GM12874 (cell line): ENCODE results near the gene FAM184A.

ENCODE experiments used
- CTCF ChIP-seq: IDR thresholded peaks from 2 replicates; pipeline ENCODE4 v1.5.1; 2011; ENCODE audit warnings: low read depth, mild to moderate bottlenecking, control low read depth, low read length, moderate library complexity; ENCODE audit not compliant: insufficient read depth

FAM184A gene

GRCh38 chr6:118945217-118945616 is 133.2 kb downstream of the FAM184A start:
- TF ChIP-seq CTCF: no peak

- TF ChIP-seq CTCF: no peak
These were observed 137.7 kb downstream of the FAM184A start for GRCh38 chr6:118940770-118941169.

- no peak for TF ChIP-seq CTCF
These were observed 138.8 kb downstream of the FAM184A start for GRCh38 chr6:118939683-118940082.

- TF ChIP-seq CTCF: no peak
These were observed 142.3 kb downstream of the FAM184A start for GRCh38 chr6:118935978-118936703.

GRCh38 chr6:118935331-118935668 is 143.2 kb downstream of the FAM184A start:
- TF ChIP-seq CTCF: no peak

GRCh38 chr6:118934461-118935330 is 143.8 kb downstream of the FAM184A start, which contains the start of gene MCM9:
Gene MCM9, minus strand, starts transcription at chr6:118935159. Its CDS starts 3,436 bp downstream, at chr6:118931723.
- no peak for TF ChIP-seq CTCF

GRCh38 chr6:118933855-118934460 is 144.5 kb downstream of the FAM184A start:
- TF ChIP-seq CTCF: no peak
